GM13976 (cell line): ENCODE measurements around the gene TPK1.

Experiments
- DNase-seq: peaks from one replicate; pipeline ENCODE4 v3.0.0; 2012; ENCODE audit warnings: low spot score
- in situ Hi-C: fragments of 300-500 bp; cut with MboI; formaldehyde crosslinking; loops from one replicate; pipeline ENCODE4 v1.12.0; 2022; ENCODE audit warnings: low sequenced_read_pairs, mixed read lengths, inconsistent platforms; ENCODE audit not compliant: unreplicated experiment
- TF ChIP-seq, protein P1 (sequence below): IDR thresholded peaks from 2 replicates; pipeline ENCODE4 v1.5.1; 2012; ENCODE audit warnings: borderline replicate concordance, mild to moderate bottlenecking; ENCODE audit not compliant: insufficient read depth; ENCODE audit errors: extremely low read depth, missing control alignments, control extremely low read depth

The TPK1 gene

GRCh38 chr7:144761493-144761892, 74.4 kb downstream of the TPK1 start:
- in situ Hi-C loops, result no loop called here
- no peak for DNase-seq
- TF ChIP-seq, protein P1, sequence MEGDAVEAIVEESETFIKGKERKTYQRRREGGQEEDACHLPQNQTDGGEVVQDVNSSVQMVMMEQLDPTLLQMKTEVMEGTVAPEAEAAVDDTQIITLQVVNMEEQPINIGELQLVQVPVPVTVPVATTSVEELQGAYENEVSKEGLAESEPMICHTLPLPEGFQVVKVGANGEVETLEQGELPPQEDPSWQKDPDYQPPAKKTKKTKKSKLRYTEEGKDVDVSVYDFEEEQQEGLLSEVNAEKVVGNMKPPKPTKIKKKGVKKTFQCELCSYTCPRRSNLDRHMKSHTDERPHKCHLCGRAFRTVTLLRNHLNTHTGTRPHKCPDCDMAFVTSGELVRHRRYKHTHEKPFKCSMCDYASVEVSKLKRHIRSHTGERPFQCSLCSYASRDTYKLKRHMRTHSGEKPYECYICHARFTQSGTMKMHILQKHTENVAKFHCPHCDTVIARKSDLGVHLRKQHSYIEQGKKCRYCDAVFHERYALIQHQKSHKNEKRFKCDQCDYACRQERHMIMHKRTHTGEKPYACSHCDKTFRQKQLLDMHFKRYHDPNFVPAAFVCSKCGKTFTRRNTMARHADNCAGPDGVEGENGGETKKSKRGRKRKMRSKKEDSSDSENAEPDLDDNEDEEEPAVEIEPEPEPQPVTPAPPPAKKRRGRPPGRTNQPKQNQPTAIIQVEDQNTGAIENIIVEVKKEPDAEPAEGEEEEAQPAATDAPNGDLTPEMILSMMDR, result no peak

DNA sequence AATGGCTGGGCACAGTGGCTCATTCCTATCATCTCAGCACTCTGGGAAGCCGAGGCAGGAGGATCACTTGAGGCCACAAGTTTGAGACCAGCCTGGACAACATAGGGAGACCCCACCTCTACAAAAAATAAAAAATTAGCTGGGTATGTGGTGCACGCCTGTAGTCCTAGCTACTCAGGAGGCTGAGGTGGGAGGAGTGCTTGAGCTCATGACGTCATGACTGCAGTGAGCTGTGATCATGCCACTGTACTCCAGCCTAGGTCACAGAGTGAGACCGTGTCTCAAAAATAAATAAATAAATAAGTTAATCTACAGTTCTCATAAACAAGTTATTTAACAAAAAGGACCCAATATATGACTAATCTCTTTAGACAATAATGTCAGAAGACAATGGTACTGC, 76.2 kb downstream of the TPK1 start:
- no peak for DNase-seq
- in situ Hi-C loops, result no loop called here
- TF ChIP-seq, protein P1, result no peak

GRCh38 chr7:144747936-144748335, 87.9 kb downstream of the TPK1 start:
- no peak for DNase-seq
- in situ Hi-C loops, result no loop called here
- TF ChIP-seq, protein P1, result no peak

DNA sequence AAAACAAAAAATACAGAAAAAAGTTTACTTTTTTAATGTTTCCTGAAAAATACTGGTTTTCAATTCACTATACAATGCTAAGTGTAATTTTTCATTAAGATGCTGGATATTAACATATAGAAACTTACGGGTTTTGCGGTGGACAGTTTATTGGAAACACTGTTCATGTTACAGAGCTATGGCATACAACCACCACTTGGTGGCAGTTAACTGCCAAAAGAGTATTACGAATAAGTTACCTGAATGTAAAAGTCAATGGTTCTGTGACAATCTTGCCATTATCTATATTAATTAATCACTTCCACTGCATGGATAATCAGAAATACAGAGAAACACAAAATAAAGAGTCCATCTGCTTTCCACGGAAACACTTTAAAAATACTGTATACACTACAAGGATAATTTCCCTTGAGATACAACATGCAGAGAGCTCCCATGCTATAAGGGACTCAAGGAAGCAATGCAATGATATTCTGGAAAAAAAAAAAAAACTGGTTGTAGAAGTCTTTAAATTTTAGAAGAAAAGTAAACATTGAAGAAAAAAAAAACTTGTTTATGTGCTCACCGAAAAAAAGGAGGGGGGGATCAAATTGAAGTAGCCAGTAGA, 97.0 kb downstream of the TPK1 start:
- TF ChIP-seq, protein P1, result peak; percentile 60
- in situ Hi-C loops, result no loop called here
- DNase-seq, result peak; percentile 13

DNA sequence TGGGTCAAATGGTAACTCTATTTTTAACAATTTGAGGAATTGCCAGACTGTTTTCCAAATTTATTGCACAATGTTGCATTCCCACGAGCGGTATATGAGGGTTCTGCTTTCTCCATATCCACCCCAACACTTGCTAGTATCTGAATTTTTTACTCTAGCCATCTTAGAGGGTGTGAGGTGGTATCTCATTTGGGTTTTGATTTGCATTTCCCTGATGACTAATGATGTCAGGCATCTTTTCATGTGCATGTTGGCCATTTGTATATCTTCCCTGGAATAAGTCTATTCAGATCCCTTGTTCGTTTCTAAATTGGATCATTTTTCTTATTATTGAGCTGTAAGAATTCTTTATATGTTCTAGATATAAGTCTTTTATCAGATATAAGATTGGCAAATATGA, 97.7 kb downstream of the TPK1 start:
- in situ Hi-C loops, result no loop called here
- TF ChIP-seq, protein P1, result no peak
- DNase-seq, result no peak

- in situ Hi-C loops, result no loop called here
- no peak for DNase-seq
- TF ChIP-seq, protein P1, result no peak
Measured at GRCh38 chr7:144736880-144737493, 98.9 kb downstream of the TPK1 start.
